Suppressor macrophage (primary cell): ENCODE measurements around the gene HIGD2B.
A peak's percentile ranks its signal among the peaks of the same experiment; 100 is the strongest.
"Not testable (repeated sequence)": the region's sequence is repeated elsewhere in the genome, so short reads cannot be mapped to it uniquely, and the experiment has no call there.

ENCODE experiments used
- DNase-seq, 4 experiments: peaks; one replicate each; pipeline ENCODE4 v3.0.0-alpha.2; 2020 to 2022

Gene HIGD2B

DNA sequence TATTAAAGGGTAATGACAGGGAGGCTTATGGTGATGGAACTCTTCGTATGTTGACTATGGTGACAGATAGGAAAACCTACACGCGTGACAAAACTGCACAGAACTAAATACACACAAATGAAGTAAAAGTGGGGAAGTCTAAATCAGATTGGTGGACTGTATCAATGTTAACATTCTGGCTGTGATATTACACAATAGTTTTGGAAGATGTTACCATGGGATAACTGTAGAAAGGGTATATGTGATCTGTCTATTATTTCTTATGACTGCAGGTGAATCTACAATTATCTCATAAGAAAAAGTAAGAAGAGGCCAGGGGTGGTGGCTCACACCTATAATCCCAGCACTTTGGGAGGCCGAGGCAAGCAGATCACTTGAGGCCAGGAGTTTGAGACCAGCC, 9.1 kb downstream of the HIGD2B start:
- DNase-seq, result no peak

- no peak for DNase-seq
Observed at GRCh38 chr15:72671525-72671924, 14.5 kb downstream of the HIGD2B start.

DNA sequence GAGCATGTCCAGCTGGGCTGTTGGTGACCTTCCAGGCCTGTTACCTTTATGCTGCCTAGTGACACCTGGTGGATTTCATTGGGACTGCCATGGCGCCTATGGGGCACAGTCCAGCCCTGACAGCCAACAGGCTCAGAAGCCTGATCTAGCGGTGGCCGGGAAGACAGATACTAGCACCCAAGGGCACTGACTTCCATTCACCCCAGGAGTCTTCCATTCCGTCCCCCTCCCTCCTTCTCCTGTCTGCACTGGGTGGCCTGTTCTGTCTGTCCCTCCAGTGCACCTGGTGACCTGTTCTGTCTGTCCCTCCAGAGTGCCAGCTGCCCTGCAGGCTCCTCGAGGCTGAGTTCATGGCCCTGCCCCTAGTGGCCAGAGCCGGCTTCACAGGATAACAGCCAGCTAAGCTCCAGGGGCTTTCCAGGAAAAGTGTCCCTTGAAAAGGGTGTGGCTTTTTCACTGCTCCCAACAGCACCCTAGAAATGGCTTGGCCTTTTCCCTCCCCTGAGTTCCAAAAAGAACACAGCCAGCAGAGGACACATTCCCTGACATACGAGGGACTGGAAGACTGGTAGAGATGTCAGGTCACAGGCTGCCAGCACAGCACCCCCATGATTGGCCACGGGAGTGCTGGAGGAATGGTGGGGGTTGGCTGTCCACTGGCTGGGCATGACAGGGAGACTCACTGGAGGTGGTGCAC, 15.2 kb downstream of the HIGD2B start:
- peak; percentile 77 to 91 (median 80) for DNase-seq

DNA sequence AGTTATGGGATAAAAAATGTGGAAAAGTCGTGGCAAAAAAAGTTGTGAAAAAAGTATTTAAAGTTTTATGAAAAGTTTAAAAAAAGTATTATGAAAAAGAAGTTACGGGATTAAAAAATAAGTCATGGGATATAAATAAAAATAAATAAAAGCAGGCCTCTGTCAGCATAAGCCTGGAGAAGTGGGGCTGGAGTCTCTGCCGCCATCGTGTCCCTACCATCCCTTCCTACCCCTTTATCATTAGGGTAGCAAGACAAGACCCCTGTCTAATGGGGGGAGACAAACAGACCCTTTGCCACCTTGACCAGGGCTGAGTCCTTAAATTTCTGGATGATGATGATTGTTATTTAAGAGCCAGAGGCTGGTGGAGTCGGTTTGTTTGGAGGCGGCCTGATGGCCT, 16.2 kb downstream of the HIGD2B start:
- not testable (repeated sequence) for DNase-seq

DNA sequence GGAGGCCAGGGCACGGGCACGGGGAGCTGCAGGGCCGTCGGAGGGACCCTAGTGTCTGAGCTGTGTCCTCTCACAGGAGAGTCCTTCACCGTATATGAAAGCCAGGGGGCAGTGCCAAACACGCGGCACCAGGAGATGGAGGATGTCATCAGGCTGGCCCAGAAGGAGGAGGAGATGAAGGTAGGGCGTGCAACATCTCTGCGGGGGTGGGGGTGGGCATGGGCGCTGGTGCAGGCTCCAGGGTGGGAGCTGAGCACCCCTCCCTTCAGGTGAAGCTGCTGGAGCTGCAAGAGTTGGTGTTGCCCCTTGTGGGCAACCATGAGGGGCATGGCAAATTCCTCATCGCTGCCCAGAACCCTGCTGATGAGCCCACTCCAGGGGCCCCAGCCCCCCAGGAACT, 20.3 kb downstream of the HIGD2B start:
- DNase-seq, result not testable (repeated sequence)

- not testable (repeated sequence) for DNase-seq
Observed at GRCh38 chr15:72663931-72664330, 22.1 kb downstream of the HIGD2B start.

DNA sequence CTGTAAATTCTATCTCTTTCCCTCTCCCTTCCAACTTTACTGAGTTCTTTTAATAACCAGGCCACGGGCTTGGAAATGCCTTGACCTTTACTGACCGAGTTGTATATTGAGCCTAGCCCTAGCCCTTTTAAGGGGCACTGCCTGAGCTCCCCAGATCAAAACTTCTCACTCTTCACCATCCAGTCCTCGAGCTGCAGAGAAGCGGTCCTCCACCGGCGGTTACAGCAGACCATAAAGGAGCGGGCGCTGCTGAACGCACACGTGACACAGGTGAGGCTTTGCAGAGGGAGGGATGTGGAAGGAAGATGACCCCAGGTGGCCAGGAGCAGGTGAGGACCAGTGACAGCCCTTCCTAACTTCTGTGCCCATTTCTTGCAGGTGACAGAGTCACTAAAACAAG, 24.9 kb downstream of the HIGD2B start:
- DNase-seq, result not testable (repeated sequence)

DNA sequence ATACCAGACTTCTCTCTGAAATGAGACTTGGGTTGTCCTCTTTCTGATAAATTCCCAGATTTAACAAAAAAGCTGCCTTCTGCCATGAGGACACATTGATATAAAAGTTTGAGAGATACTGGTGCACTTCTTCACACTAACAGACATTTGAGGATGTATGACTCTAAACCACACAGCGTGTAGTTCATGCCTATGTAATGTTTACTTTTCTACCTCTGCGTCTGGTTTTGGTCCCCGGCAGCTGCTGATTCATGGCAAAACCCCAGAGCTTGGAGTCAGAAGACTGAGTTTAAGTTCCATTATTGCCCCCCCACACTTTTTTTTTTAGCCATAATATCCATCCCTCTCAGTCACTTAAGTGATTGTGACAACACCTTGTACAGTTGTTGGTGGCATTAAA, 30.0 kb downstream of the HIGD2B start:
- not testable (repeated sequence) for DNase-seq

- not testable (repeated sequence) for DNase-seq
Observed at GRCh38 chr15:72654397-72654796, 31.6 kb downstream of the HIGD2B start, which contains the start of gene GOLGA6B. Gene GOLGA6B (plus strand): TSS chr15:72654697. CDS start chr15:72654738, 41 bp downstream.

- not testable (repeated sequence) for DNase-seq
Observed at GRCh38 chr15:72648631-72649253, 37.2 kb downstream of the HIGD2B start.

DNA sequence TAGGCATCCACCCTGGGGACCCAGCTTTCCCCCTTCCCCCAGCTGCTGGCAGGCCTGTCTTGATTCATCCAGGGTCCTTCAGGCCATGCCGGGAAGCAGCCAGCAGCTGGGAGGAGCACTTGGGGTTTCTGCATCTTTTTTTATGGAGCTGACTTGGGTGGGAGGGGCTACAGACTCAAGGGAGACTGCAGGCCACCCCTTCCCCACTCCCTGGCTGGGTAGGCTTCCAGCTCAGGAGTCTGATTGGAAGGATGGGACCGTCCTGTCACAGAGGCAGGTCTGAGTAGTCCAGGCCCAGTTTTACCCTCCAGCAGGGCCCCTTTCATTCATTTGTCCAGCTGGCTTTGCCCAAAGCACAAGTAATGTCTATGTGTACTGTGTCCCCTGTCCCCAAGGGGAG, 43.7 kb downstream of the HIGD2B start:
- not testable (repeated sequence) for DNase-seq

DNA sequence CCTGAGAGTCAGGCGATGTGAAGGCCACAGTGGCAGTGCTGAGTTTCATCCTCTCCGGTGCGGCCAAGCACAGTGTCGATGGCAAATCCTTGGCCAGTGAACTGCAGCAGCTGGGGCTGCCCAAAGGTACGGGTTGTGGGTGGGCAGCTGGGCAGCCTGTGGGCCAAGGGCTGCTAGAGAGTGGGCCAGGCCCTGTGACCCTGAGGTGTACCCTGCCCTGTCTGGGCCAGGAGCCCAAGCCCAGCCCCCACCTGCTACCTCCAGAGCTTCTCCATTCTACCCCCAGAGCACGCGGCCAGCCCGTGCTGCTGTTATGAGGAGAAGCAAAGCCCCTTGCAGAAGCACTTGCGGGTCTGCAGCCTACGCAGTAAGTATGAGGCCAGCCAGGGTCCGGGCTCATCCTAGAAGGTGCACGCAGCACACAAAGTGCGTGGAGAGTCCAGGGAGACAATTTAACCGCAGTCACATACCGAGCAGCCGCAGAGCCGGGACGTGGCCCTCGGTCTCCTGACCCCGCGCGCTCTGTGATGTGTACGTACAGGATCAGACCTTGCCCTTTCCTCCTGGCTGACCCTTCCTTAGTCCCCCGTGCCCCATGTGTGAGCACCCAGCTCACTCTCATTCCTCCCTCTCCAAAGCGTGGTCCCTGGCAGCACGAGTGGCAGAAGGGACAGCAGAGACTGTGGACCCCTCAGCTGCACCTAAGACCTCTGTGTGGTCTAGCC, 46.1 kb downstream of the HIGD2B start:
- not testable (repeated sequence) for DNase-seq

DNA sequence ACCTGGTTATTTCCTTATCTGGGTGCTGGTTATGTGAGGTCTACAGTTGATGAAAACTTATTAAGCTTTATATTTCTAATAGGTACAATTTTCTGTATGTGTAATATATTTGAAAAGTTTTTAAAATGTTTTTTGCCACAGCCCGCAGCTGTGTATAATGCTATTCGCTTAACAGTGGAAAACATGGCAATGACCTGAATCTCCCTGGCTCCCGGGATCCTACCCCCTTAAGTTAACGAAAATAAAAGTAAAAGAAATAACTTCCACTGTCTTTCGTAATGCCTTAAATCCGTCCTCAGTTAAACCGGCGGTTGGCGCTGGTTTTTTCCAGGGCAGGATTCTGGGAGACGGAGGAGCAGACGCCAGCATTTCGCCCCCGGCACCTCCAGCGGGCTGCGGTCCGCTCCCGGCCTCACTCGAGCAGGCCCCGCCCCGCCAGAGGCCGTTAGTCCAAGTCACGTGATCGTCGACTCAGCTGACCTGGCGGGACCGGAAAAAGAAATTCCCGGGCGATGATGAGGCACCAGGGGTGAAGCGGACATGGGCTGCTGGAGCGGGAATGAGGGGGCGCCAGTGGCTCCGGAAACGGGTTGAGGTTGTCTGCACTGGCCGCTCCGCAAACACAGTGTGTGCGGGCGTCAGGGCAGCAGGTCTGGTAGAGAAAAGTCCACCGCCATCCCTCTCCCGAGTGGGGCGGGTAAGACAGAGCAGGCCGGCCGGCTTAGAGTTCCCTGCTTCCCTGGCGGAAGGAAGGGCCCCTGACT, 49.3 kb downstream of the HIGD2B start:
- DNase-seq, result peak in 2 of 4 experiments; percentile 93 to 94

DNA sequence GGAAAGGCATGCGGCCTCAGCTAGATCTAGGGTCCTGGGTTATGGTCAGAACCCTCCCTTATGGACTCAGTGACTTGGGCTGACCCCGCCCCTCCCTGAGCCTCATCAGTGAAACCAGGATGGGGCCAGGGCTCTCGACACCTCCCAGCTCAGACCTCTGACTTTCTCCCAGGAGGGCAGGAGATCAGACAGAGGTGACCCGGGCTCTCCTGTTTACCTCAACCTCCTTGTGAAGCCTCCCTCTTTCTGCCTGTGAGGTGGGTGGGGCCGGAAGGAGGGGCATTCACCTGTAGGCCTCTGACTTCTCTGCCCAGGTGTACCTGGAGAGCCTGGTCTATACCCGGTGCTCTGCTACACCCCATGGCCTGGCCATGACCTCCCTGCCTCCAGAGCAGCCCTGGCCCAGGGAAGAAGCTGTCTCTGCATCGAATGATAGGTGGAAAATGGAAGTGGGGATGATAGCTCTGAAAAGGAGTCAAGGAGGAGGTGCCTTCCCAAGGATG, 56.9 kb downstream of the HIGD2B start:
- DNase-seq, result not testable (repeated sequence)

GRCh38 chr15:72628249-72629067, 57.5 kb downstream of the HIGD2B start:
- peak in 3 of 4 experiments; percentile 3 to 23 (median 3) for DNase-seq

GRCh38 chr15:72626153-72626552, 59.8 kb downstream of the HIGD2B start:
- not testable (repeated sequence) for DNase-seq
